PC-3 (cell line): ENCODE data around the gene PPARD.

Source experiments
- CTCF ChIP-seq: fragments of 300-600 bp; sonication (generic); conservative IDR thresholded peaks from 2 replicates; pipeline ENCODE4 v1.5.1; 2017; ENCODE audit warnings: antibody characterized with exemption, low read depth, mild to moderate bottlenecking, low read length
- EZH2 ChIP-seq: fragments of 300-600 bp; sonication (generic); IDR thresholded peaks from one replicate; pipeline ENCODE4 v1.6.1; 2017; ENCODE audit warnings: antibody characterized with exemption, mild to moderate bottlenecking, low read length; ENCODE audit not compliant: unreplicated experiment

GRCh38 chr6:35317483-35318195 lies 24.7 kb upstream of the PPARD start:
- TF ChIP-seq CTCF = no peak
- TF ChIP-seq EZH2 = no peak
